Hepatocyte (in vitro differentiated cells): ENCODE results near the gene PHETA1. TPM values are rescaled to one million over a fixed set of nuclear protein-coding genes. Genes with fewer than 3 reads are reported as not detected.

Experiments
- DNase-seq: peaks from one replicate; pipeline ENCODE4 v3.0.0-alpha.2; 2016; ENCODE audit warnings: low spot score
- H2AFZ ChIP-seq: fragments of 200-600 bp; sonication (generic); 2 replicates; pipeline ENCODE4 v1.6.0; 2016; ENCODE audit warnings: antibody characterized with exemption, mild to moderate bottlenecking
- H3K27ac ChIP-seq: fragments of 200-600 bp; sonication (generic); 2 replicates; pipeline ENCODE4 v1.5.1; 2016; ENCODE audit warnings: mild to moderate bottlenecking
- H3K27me3 ChIP-seq: fragments of 200-600 bp; sonication (generic); 2 replicates; pipeline ENCODE4 v1.6.1; 2016
- H3K36me3 ChIP-seq: fragments of 200-600 bp; sonication (generic); replicated peaks from 2 replicates; pipeline ENCODE4 v1.5.1; 2016; ENCODE audit warnings: low read depth; ENCODE audit not compliant: insufficient read depth
- H3K4me1 ChIP-seq: fragments of 200-600 bp; sonication (generic); 2 replicates; pipeline ENCODE4 v1.5.1; 2016; ENCODE audit warnings: mild to moderate bottlenecking, moderate library complexity; ENCODE audit not compliant: insufficient read depth
- H3K4me2 ChIP-seq: fragments of 200-600 bp; sonication (generic); 2 replicates; pipeline ENCODE4 v1.6.0; 2016
- H3K4me3 ChIP-seq: fragments of 200-600 bp; sonication (generic); 2 replicates; pipeline ENCODE4 v1.5.1; 2016; ENCODE audit warnings: mild to moderate bottlenecking
- H3K79me2 ChIP-seq: fragments of 200-600 bp; sonication (generic); 2 replicates; pipeline ENCODE4 v1.6.0; 2017; ENCODE audit warnings: mild to moderate bottlenecking
- H3K9me2 ChIP-seq: fragments of 200-600 bp; sonication (generic); replicated peaks from 2 replicates; pipeline ENCODE4 v1.6.0; 2017; ENCODE audit warnings: mild to moderate bottlenecking; ENCODE audit not compliant: insufficient read depth
- H3K9me3 ChIP-seq: fragments of 200-600 bp; sonication (generic); 2 replicates; pipeline ENCODE4 v1.5.1; 2016; ENCODE audit warnings: low read depth, mild to moderate bottlenecking
- H4K20me1 ChIP-seq: fragments of 200-600 bp; sonication (generic); 2 replicates; pipeline ENCODE4 v1.6.0; 2016; ENCODE audit warnings: mild to moderate bottlenecking; ENCODE audit not compliant: insufficient read depth, poor library complexity, severe bottlenecking
- EZH2 ChIP-seq: fragments of 200-600 bp; sonication (generic); IDR thresholded peaks from 2 replicates; pipeline ENCODE4 v1.6.1; 2016; ENCODE audit warnings: antibody characterized with exemption, mild to moderate bottlenecking, borderline replicate concordance
- EZH2phosphoT487 ChIP-seq: fragments of 200-600 bp; sonication (generic); IDR thresholded peaks from one replicate; pipeline ENCODE4 v1.6.1; 2018; ENCODE audit warnings: antibody characterized with exemption, mild to moderate bottlenecking, low read depth, moderate library complexity; ENCODE audit not compliant: unreplicated experiment, severe bottlenecking
- WGBS: methylation state at CpG from one replicate; pipeline ENCODE4 v1.1.6; 2016; ENCODE audit warnings: low lambda C conversion rate; ENCODE audit errors: missing lambda C conversion rate; 5-methylcytosine and 5-hydroxymethylcytosine counted together
- polyA plus RNA-seq: library from polyadenylated mRNA; unstranded; fragments of >200 nt; fragmentation: Nextera tagmentation; extraction: Ambion mirVana; gene quantifications from 2 replicates; pipeline ENCODE4 v1.2.1, GENCODE V29; 2016
- total RNA-seq: library from RNA; depleted of rRNA; stranded (reverse); fragments of >200 nt; gene quantifications from 2 replicates; pipeline ENCODE4 v1.2.3, GENCODE V29; 2014
- TF ChIP-seq, protein P1 (sequence below): fragments of 200-600 bp; sonication (generic); IDR thresholded peaks from 2 replicates; pipeline ENCODE4 v1.5.1; 2016; ENCODE audit warnings: antibody characterized with exemption, mild to moderate bottlenecking; ENCODE audit not compliant: poor library complexity

PHETA1 gene
- total and polyA plus RNA-seq, 2 experiments from 2014 or later = 24.6 to 30.9 TPM

GRCh38 chr12:111344254-111344875, 24.5 kb downstream of the PHETA1 start:
- Histone ChIP-seq H2AFZ (no peak overlapping the region), H4K20me1 (no peaks in the 10 kb centered on the region), H3K27me3 (no peaks in the 10 kb centered on the region), H3K9me2 (no peaks in the 10 kb centered on the region), H3K27ac (no peak overlapping the region), H3K79me2 (no peaks in the 10 kb centered on the region), H3K9me3 (no peaks in the 10 kb centered on the region), H3K36me3 (no peaks in the 10 kb centered on the region), H3K4me1 (no peaks in the 10 kb centered on the region), H3K4me3 (no peak overlapping the region), H3K4me2 (no peak overlapping the region)
- no peak for DNase-seq
- TF ChIP-seq, protein P1, sequence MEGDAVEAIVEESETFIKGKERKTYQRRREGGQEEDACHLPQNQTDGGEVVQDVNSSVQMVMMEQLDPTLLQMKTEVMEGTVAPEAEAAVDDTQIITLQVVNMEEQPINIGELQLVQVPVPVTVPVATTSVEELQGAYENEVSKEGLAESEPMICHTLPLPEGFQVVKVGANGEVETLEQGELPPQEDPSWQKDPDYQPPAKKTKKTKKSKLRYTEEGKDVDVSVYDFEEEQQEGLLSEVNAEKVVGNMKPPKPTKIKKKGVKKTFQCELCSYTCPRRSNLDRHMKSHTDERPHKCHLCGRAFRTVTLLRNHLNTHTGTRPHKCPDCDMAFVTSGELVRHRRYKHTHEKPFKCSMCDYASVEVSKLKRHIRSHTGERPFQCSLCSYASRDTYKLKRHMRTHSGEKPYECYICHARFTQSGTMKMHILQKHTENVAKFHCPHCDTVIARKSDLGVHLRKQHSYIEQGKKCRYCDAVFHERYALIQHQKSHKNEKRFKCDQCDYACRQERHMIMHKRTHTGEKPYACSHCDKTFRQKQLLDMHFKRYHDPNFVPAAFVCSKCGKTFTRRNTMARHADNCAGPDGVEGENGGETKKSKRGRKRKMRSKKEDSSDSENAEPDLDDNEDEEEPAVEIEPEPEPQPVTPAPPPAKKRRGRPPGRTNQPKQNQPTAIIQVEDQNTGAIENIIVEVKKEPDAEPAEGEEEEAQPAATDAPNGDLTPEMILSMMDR = no peak
- no peak for TF ChIP-seq EZH2phosphoT487
- TF ChIP-seq EZH2 = no peak
- 79% methylated on average over 4 of the region's 4 CpGs for WGBS

DNA sequence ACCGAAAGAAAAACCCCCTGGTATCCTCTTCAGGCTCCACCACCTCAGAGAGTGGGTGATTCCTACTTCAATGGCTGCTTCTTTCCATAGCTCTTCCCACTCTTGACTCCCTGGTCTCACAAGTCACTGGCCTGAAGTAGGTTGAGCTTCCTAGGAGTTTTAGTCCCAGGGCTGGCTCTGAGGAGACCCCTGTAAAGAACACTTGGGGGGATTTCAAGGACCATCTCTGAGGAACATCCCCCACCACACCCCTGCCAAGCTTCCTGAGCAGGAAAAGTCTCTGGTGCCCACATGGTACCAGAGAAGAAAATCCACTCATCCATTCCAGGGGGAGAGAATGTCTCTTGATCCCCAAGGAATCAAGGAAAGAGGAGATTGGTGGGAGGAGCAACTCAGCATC, 25.7 kb downstream of the PHETA1 start:
- no peaks in the 10 kb centered on the region for H4K20me1 ChIP-seq
- H3K4me3 ChIP-seq = no peak overlapping the region
- H3K36me3 ChIP-seq = no peaks in the 10 kb centered on the region
- H3K9me2 ChIP-seq = no peaks in the 10 kb centered on the region
- 86% methylated on average over 1 of the region's 1 CpG for WGBS
- H3K79me2 ChIP-seq = no peaks in the 10 kb centered on the region
- TF ChIP-seq EZH2 (no peak), EZH2phosphoT487 (no peak)
- TF ChIP-seq, protein P1 = no peak
- H3K4me2 ChIP-seq = no peak overlapping the region
- no peak for DNase-seq
- no peak overlapping the region for H2AFZ ChIP-seq
- H3K4me1 ChIP-seq = no peaks in the 10 kb centered on the region
- H3K27ac ChIP-seq = no peak overlapping the region
- no peaks in the 10 kb centered on the region for H3K9me3 ChIP-seq
- H3K27me3 ChIP-seq = no peaks in the 10 kb centered on the region

GRCh38 chr12:111342376-111342775, 26.5 kb downstream of the PHETA1 start:
- H3K9me3 ChIP-seq = no peaks in the 10 kb centered on the region
- no peak overlapping the region for H3K4me2 ChIP-seq
- no peaks in the 10 kb centered on the region for H3K4me1 ChIP-seq
- no peaks in the 10 kb centered on the region for H3K9me2 ChIP-seq
- H4K20me1 ChIP-seq = no peaks in the 10 kb centered on the region
- no peaks in the 10 kb centered on the region for H3K27me3 ChIP-seq
- no peak overlapping the region for H3K4me3 ChIP-seq
- DNase-seq = no peak
- WGBS = 94% methylated on average over 7 of the region's 8 CpGs
- no peak overlapping the region for H3K27ac ChIP-seq
- no peak for TF ChIP-seq EZH2
- TF ChIP-seq EZH2phosphoT487 = no peak
- TF ChIP-seq, protein P1 = no peak
- no peaks in the 10 kb centered on the region for H3K36me3 ChIP-seq
- H2AFZ ChIP-seq = no peak overlapping the region
- H3K79me2 ChIP-seq = no peaks in the 10 kb centered on the region
